LNCAP (cell line): Measurements from ENCODE around the gene DYNC2LI1.

Experiments used
- TF ChIP-seq, protein P1 (sequence below): fragments of 450-650 bp; IDR thresholded peaks from 2 replicates; pipeline ENCODE4 v1.5.1; 2017; ENCODE audit warnings: mild to moderate bottlenecking

The DYNC2LI1 gene

DNA sequence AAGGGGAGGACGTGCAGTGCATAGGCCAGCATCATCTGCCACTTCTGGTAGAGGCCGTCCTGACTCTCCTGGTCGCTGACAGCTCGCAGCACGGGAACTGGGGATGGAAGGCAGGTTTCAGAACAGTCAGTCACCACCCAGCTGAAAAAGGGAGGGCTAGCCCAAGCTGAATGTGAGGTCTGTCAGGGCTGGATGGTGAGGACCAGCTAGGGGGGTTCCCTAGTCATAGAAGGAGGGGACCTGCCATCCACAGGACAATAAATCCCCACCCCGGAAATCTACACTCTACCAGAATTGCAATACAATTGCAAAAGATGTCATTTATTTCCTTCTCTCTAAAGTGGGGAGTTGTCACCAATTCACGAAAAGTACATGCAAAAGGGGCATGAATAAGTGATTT is 49.0 kb downstream of the DYNC2LI1 start:
- TF ChIP-seq, protein P1, sequence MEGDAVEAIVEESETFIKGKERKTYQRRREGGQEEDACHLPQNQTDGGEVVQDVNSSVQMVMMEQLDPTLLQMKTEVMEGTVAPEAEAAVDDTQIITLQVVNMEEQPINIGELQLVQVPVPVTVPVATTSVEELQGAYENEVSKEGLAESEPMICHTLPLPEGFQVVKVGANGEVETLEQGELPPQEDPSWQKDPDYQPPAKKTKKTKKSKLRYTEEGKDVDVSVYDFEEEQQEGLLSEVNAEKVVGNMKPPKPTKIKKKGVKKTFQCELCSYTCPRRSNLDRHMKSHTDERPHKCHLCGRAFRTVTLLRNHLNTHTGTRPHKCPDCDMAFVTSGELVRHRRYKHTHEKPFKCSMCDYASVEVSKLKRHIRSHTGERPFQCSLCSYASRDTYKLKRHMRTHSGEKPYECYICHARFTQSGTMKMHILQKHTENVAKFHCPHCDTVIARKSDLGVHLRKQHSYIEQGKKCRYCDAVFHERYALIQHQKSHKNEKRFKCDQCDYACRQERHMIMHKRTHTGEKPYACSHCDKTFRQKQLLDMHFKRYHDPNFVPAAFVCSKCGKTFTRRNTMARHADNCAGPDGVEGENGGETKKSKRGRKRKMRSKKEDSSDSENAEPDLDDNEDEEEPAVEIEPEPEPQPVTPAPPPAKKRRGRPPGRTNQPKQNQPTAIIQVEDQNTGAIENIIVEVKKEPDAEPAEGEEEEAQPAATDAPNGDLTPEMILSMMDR: no peak

GRCh38 chr2:43823751-43824150 is 49.9 kb downstream of the DYNC2LI1 start:
- TF ChIP-seq, protein P1: no peak

DNA sequence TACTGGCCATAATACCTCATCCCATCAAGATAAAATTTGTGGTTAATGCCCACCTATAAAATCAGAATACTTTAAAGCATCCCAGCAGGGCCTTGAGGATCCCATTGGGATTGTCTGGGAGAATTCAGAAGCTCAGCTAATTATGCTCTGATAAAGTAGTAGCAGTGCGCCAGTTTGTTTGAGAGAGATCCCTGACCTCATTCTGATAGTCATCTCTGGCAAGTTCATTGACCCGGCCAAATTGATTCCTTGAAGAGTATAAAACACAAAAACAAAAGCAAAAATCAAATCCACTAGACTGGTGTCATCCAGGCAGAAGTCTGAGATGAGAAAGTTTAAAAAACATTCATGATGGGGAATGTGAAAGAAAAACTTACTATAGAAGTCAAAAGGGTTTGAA is 50.7 kb downstream of the DYNC2LI1 start:
- TF ChIP-seq, protein P1: no peak

DNA sequence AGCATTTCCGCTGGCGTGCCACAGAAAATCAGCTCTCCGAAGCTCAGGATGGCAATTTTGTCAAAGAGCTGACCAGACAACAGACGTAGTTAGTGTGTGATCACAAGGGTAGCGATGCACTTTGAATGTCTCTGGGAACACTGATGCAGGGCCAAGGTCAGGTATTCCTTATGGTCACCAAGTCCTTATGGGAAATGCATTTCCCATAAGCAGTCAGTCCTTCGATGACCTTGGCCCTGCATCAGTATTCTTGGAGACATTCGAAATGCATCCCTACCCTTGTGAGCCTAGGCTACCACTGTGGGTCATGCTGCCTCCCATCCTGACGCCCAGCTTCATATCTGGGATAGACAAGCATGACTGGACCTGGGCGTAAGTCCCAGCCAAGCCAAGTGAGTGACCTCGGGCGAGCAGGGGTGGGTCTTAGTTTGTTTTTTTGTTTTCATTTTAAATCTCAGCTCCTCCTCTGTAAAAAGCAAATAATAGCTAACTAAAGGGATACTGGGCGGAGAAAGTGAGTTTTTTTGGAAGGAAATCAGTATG is 51.2 kb downstream of the DYNC2LI1 start:
- TF ChIP-seq, protein P1: no peak

DNA sequence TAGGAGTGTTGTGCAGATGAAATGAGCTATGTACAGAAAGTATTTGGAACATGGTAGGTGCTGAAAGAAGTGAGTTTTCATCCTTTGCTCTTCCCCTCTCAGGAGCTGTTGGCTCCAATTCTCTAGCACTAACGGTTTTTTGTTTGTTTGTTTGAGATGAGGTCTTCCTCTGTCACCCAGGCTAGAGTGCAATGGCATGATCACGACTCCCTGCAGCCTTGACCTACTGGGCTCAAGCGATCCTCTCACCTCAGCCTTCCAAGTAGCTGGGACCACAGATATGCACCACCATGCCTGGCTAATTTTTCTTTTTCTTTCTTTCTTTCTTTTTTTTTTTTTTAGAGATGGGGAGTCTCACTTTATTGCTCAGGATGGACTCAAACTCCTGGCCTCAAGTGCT is 52.0 kb downstream of the DYNC2LI1 start:
- TF ChIP-seq, protein P1: no peak

DNA sequence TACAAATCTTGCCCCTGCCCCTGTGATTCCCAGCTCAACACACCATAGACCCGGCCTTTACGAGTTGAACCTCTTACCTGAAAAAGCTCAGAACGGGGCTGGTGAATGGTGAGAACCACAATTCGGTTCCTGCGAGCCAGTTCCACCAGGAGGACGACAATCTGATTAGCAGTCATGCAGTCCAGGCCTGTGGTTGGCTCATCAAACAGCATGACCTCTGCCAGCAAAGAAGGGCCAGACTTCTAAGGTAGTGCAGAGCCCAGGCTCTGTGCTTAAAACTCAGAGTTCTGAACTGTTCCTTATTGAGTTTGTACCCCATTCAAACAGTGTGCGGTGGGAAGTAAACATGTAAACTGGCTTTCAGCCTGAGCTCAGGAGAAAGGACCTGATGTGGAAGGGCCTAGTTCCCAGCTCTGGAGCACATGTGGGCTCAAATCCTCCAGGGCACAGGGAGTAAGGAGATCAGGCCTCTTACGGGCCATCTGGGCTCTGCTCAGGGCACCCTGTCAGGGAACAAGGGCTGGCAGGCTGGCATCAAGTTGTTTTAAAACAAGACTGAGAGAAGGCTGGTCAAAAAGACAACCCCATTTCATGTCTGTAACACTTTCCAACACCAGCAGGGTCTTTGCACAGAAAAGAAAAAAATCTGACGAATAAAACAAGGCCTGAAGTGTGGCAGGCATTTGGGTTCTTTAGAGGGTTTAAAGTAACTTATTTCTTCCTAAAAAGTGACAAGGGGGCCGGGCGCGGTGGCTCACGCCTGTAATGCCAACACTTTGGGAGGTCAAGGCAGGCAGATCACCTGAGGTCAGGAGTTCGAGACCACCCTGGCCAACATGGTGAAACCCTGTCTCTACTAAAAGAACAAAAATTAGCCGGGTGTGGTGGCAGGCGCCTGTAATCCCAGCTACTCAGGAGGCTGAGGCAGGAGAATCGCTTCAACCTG is 52.7 kb downstream of the DYNC2LI1 start:
- TF ChIP-seq, protein P1: no peak

- TF ChIP-seq, protein P1: no peak
Measured at GRCh38 chr2:43831543-43832294, 57.9 kb downstream of the DYNC2LI1 start.
